ENCODE results near the gene SLC9A4.
"Not testable (repeated sequence)": the region's sequence is repeated elsewhere in the genome, so short reads cannot be mapped to it uniquely, and the experiment has no call there.

Gene SLC9A4

GRCh38 chr2:102544182-102544581 is 71.2 kb downstream of the SLC9A4 start:
- no peak overlapping the region for H3K27ac ChIP-seq (ENCODE audit: insufficient read depth, low read depth, low read length, poor library complexity, severe bottlenecking)
- H3K4me3 ChIP-seq (ENCODE audit: insufficient read depth, low read depth, low read length), result no peak overlapping the region
- WGBS, 2 experiments, result 90 to 91% methylated on average over 1 of the region's 1 CpG
- H3K27me3 ChIP-seq (ENCODE audit: control insufficient read depth, insufficient read depth, low read length, poor library complexity, severe bottlenecking), result no peaks in the 10 kb centered on the region
- H3K9me3 ChIP-seq (ENCODE audit: control insufficient read depth, low read length), result no peaks in the 10 kb centered on the region
- no peaks in the 10 kb centered on the region for H3K4me1 ChIP-seq (ENCODE audit: control insufficient read depth, insufficient read depth, low read length)
- no peaks in the 10 kb centered on the region for H3K36me3 ChIP-seq (ENCODE audit: control insufficient read depth, insufficient read depth, low read length)

- no peak overlapping the region for H3K4me3 ChIP-seq (ENCODE audit: insufficient read depth, low read depth, low read length)
- H3K4me1 ChIP-seq (ENCODE audit: control insufficient read depth, insufficient read depth, low read length), result no peaks in the 10 kb centered on the region
- no peaks in the 10 kb centered on the region for H3K36me3 ChIP-seq (ENCODE audit: control insufficient read depth, insufficient read depth, low read length)
- no peaks in the 10 kb centered on the region for H3K27me3 ChIP-seq (ENCODE audit: control insufficient read depth, insufficient read depth, low read length, poor library complexity, severe bottlenecking)
- WGBS, 2 experiments, result 89% methylated on average over 2 of the region's 2 CpGs
- no peaks in the 10 kb centered on the region for H3K9me3 ChIP-seq (ENCODE audit: control insufficient read depth, low read length)
- no peak overlapping the region for H3K27ac ChIP-seq (ENCODE audit: insufficient read depth, low read depth, low read length, poor library complexity, severe bottlenecking)
These were observed 74.4 kb downstream of the SLC9A4 start for GRCh38 chr2:102547462-102547861.

- WGBS, 2 experiments, result no CpG with 5 or more reads among the region's 1 CpG
- Histone ChIP-seq H3K4me3 (ENCODE audit: insufficient read depth, low read depth, low read length) (no peak overlapping the region), H3K27me3 (ENCODE audit: control insufficient read depth, insufficient read depth, low read length, poor library complexity, severe bottlenecking) (no peaks in the 10 kb centered on the region), H3K27ac (ENCODE audit: insufficient read depth, low read depth, low read length, poor library complexity, severe bottlenecking) (no peak overlapping the region), H3K4me1 (ENCODE audit: control insufficient read depth, insufficient read depth, low read length) (no peaks in the 10 kb centered on the region), H3K36me3 (ENCODE audit: control insufficient read depth, insufficient read depth, low read length) (no peaks in the 10 kb centered on the region), H3K9me3 (ENCODE audit: control insufficient read depth, low read length) (no peaks in the 10 kb centered on the region)
These were observed 76.0 kb downstream of the SLC9A4 start for GRCh38 chr2:102549027-102549426.

GRCh38 chr2:102550151-102550550 is 77.1 kb downstream of the SLC9A4 start:
- 95 to 96% methylated on average over 2 of the region's 2 CpGs for WGBS, 2 experiments
- H3K36me3 ChIP-seq (ENCODE audit: control insufficient read depth, insufficient read depth, low read length), result no peaks in the 10 kb centered on the region

GRCh38 chr2:102551329-102552096 is 78.5 kb downstream of the SLC9A4 start:
- 94 to 97% methylated on average over 2 of the region's 2 CpGs for WGBS, 2 experiments
- no peak overlapping the region for H3K4me3 ChIP-seq (ENCODE audit: insufficient read depth, low read depth, low read length)
- H3K4me1 ChIP-seq (ENCODE audit: control insufficient read depth, insufficient read depth, low read length), result no peaks in the 10 kb centered on the region
- H3K27ac ChIP-seq (ENCODE audit: insufficient read depth, low read depth, low read length, poor library complexity, severe bottlenecking), result no peak overlapping the region
- H3K9me3 ChIP-seq (ENCODE audit: control insufficient read depth, low read length), result no peaks in the 10 kb centered on the region
- no peaks in the 10 kb centered on the region for H3K36me3 ChIP-seq (ENCODE audit: control insufficient read depth, insufficient read depth, low read length)
- no peaks in the 10 kb centered on the region for H3K27me3 ChIP-seq (ENCODE audit: control insufficient read depth, insufficient read depth, low read length, poor library complexity, severe bottlenecking)

More at GRCh38 chr2:102550151-102550550, 77.1 kb downstream of the SLC9A4 start:
- Histone ChIP-seq H3K27me3 (ENCODE audit: control insufficient read depth, insufficient read depth, low read length, poor library complexity, severe bottlenecking) (no peaks in the 10 kb centered on the region), H3K27ac (ENCODE audit: insufficient read depth, low read depth, low read length, poor library complexity, severe bottlenecking) (no peak overlapping the region), H3K4me3 (ENCODE audit: insufficient read depth, low read depth, low read length) (no peak overlapping the region), H3K9me3 (ENCODE audit: control insufficient read depth, low read length) (no peaks in the 10 kb centered on the region), H3K4me1 (ENCODE audit: control insufficient read depth, insufficient read depth, low read length) (no peaks in the 10 kb centered on the region)

- no peaks in the 10 kb centered on the region for H3K27me3 ChIP-seq (ENCODE audit: control insufficient read depth, insufficient read depth, low read length, poor library complexity, severe bottlenecking)
- no peaks in the 10 kb centered on the region for H3K4me1 ChIP-seq (ENCODE audit: control insufficient read depth, insufficient read depth, low read length)
- 90 to 94% methylated on average over 1 of the region's 1 CpG for WGBS, 2 experiments
- no peaks in the 10 kb centered on the region for H3K9me3 ChIP-seq (ENCODE audit: control insufficient read depth, low read length)
- H3K36me3 ChIP-seq (ENCODE audit: control insufficient read depth, insufficient read depth, low read length), result no peaks in the 10 kb centered on the region
- H3K4me3 ChIP-seq (ENCODE audit: insufficient read depth, low read depth, low read length), result no peak overlapping the region
- no peak overlapping the region for H3K27ac ChIP-seq (ENCODE audit: insufficient read depth, low read depth, low read length, poor library complexity, severe bottlenecking)
These were observed 80.6 kb downstream of the SLC9A4 start for GRCh38 chr2:102553601-102554000.

- H3K4me3 ChIP-seq (ENCODE audit: insufficient read depth, low read depth, low read length), result no peak overlapping the region
- H3K27ac ChIP-seq (ENCODE audit: insufficient read depth, low read depth, low read length, poor library complexity, severe bottlenecking), result no peak overlapping the region
- no peaks in the 10 kb centered on the region for H3K4me1 ChIP-seq (ENCODE audit: control insufficient read depth, insufficient read depth, low read length)
- H3K27me3 ChIP-seq (ENCODE audit: control insufficient read depth, insufficient read depth, low read length, poor library complexity, severe bottlenecking), result no peaks in the 10 kb centered on the region
- WGBS, 2 experiments, result no CpG with 5 or more reads among the region's 1 CpG
- H3K36me3 ChIP-seq (ENCODE audit: control insufficient read depth, insufficient read depth, low read length), result no peaks in the 10 kb centered on the region
- no peaks in the 10 kb centered on the region for H3K9me3 ChIP-seq (ENCODE audit: control insufficient read depth, low read length)
These were observed 85.4 kb downstream of the SLC9A4 start for GRCh38 chr2:102558463-102558862.

- not testable (repeated sequence) for H3K9me3 ChIP-seq (ENCODE audit: control insufficient read depth, low read length); H3K4me1 ChIP-seq (ENCODE audit: control insufficient read depth, insufficient read depth, low read length); H3K27ac ChIP-seq (ENCODE audit: insufficient read depth, low read depth, low read length, poor library complexity, severe bottlenecking); H3K27me3 ChIP-seq (ENCODE audit: control insufficient read depth, insufficient read depth, low read length, poor library complexity, severe bottlenecking); H3K36me3 ChIP-seq (ENCODE audit: control insufficient read depth, insufficient read depth, low read length); H3K4me3 ChIP-seq (ENCODE audit: insufficient read depth, low read depth, low read length)
- WGBS, 2 experiments, result 33 to 73% methylated on average over 1 of the region's 1 CpG
These were observed 89.5 kb downstream of the SLC9A4 start for GRCh38 chr2:102562542-102562941.

GRCh38 chr2:102575888-102576287 is 102.9 kb downstream of the SLC9A4 start:
- no peaks in the 10 kb centered on the region for H3K36me3 ChIP-seq (ENCODE audit: control insufficient read depth, insufficient read depth, low read length)
- H3K27ac ChIP-seq (ENCODE audit: insufficient read depth, low read depth, low read length, poor library complexity, severe bottlenecking), result no peak overlapping the region
- no peaks in the 10 kb centered on the region for H3K27me3 ChIP-seq (ENCODE audit: control insufficient read depth, insufficient read depth, low read length, poor library complexity, severe bottlenecking)
- no peak overlapping the region for H3K4me3 ChIP-seq (ENCODE audit: insufficient read depth, low read depth, low read length)
- 100% methylated on average over 1 of the region's 1 CpG; no CpG with 5 or more reads in 1 of the 2 experiments for WGBS, 2 experiments
- no peaks in the 10 kb centered on the region for H3K4me1 ChIP-seq (ENCODE audit: control insufficient read depth, insufficient read depth, low read length)
- no peaks in the 10 kb centered on the region for H3K9me3 ChIP-seq (ENCODE audit: control insufficient read depth, low read length)

GRCh38 chr2:102578376-102578775 is 105.3 kb downstream of the SLC9A4 start:
- Histone ChIP-seq H3K27ac (ENCODE audit: insufficient read depth, low read depth, low read length, poor library complexity, severe bottlenecking) (no peak overlapping the region), H3K9me3 (ENCODE audit: control insufficient read depth, low read length) (no peaks in the 10 kb centered on the region), H3K27me3 (ENCODE audit: control insufficient read depth, insufficient read depth, low read length, poor library complexity, severe bottlenecking) (no peaks in the 10 kb centered on the region), H3K4me1 (ENCODE audit: control insufficient read depth, insufficient read depth, low read length) (no peaks in the 10 kb centered on the region), H3K36me3 (ENCODE audit: control insufficient read depth, insufficient read depth, low read length) (no peaks in the 10 kb centered on the region), H3K4me3 (ENCODE audit: insufficient read depth, low read depth, low read length) (no peak overlapping the region)
- 88 to 100% methylated on average over 1 to 2 of the region's 2 CpGs for WGBS, 2 experiments
